Skeletal muscle satellite cell (primary cell): ENCODE data around the gene MEPCE. TPM values are rescaled to one million over a fixed set of nuclear protein-coding genes. Genes with fewer than 3 reads are reported as not detected.
"Not testable (repeated sequence)": the region's sequence is repeated elsewhere in the genome, so short reads cannot be mapped to it uniquely, and the experiment has no call there.

ENCODE experiments used
- H3K27me3 ChIP-seq: 2 replicates; pipeline ENCODE4 v1.7.0; 2013; ENCODE audit warnings: low read length; ENCODE audit not compliant: control insufficient read depth, insufficient read depth
- H3K36me3 ChIP-seq: 2 replicates; pipeline ENCODE4 v1.7.0; 2013; ENCODE audit warnings: mild to moderate bottlenecking, control low read depth, low read length; ENCODE audit not compliant: insufficient read depth
- H3K4me1 ChIP-seq: 2 replicates; pipeline ENCODE4 v1.7.0; 2013; ENCODE audit warnings: low read length; ENCODE audit not compliant: control insufficient read depth, insufficient read depth
- H3K4me2 ChIP-seq: 2 replicates; pipeline ENCODE4 v1.7.0; 2013; ENCODE audit warnings: mild to moderate bottlenecking, low read length
- H3K4me3 ChIP-seq: 2 replicates; pipeline ENCODE4 v1.7.0; 2013; ENCODE audit warnings: low read length
- H3K9ac ChIP-seq: 2 replicates; pipeline ENCODE4 v1.7.0; 2013; ENCODE audit warnings: mild to moderate bottlenecking, low read depth, low read length, moderate library complexity
- H3K9me3 ChIP-seq: replicated peaks from 2 replicates; pipeline ENCODE4 v1.7.0; 2013; ENCODE audit warnings: mild to moderate bottlenecking, control low read depth, low read length
- total RNA-seq: library from RNA; depleted of rRNA; stranded (reverse); fragments of >200 nt; gene quantifications from 2 replicates; pipeline ENCODE4 v1.2.3, GENCODE V29; 2012; rRNA removed

MEPCE gene
- total RNA-seq = 26.6 and 40.6 TPM in 2 replicates

GRCh38 chr7:100429637-100430492, at the start of gene MEPCE:
Gene MEPCE, plus strand, starts transcription at chr7:100429831. Its CDS starts 188 bp downstream, at chr7:100430019.
- peak within 1 kb of the TSS; percentile 99 for H3K9ac ChIP-seq
- H3K9me3 ChIP-seq = no peaks in the 10 kb centered on the region
- peak within 1 kb of the TSS; percentile 98 for H3K4me2 ChIP-seq
- peak within 1 kb of the TSS; percentile 90 for H3K4me3 ChIP-seq
- H3K27me3 ChIP-seq = no peaks in the 10 kb centered on the region
- H3K4me1 ChIP-seq = peaks cover 33% of the 10 kb centered on the region
- H3K36me3 ChIP-seq = peaks cover 44% of the 10 kb centered on the region

- Histone ChIP-seq H3K36me3 (no peaks in the 10 kb centered on the region), H3K9ac (no peak overlapping the region), H3K4me2 (no peak overlapping the region), H3K4me1 (no peaks in the 10 kb centered on the region), H3K9me3 (no peaks in the 10 kb centered on the region), H3K4me3 (no peak overlapping the region), H3K27me3 (peaks cover 13% of the 10 kb centered on the region)
These were observed 49.4 kb upstream of the MEPCE start for GRCh38 chr7:100380196-100380595.

- H3K4me2 ChIP-seq, H3K36me3 ChIP-seq, H3K9ac ChIP-seq, H3K9me3 ChIP-seq, H3K4me3 ChIP-seq, H3K4me1 ChIP-seq: not testable (repeated sequence)
- H3K27me3 ChIP-seq = peaks cover 18% of the 10 kb centered on the region
These were observed 47.9 kb upstream of the MEPCE start for GRCh38 chr7:100381531-100382233.

DNA sequence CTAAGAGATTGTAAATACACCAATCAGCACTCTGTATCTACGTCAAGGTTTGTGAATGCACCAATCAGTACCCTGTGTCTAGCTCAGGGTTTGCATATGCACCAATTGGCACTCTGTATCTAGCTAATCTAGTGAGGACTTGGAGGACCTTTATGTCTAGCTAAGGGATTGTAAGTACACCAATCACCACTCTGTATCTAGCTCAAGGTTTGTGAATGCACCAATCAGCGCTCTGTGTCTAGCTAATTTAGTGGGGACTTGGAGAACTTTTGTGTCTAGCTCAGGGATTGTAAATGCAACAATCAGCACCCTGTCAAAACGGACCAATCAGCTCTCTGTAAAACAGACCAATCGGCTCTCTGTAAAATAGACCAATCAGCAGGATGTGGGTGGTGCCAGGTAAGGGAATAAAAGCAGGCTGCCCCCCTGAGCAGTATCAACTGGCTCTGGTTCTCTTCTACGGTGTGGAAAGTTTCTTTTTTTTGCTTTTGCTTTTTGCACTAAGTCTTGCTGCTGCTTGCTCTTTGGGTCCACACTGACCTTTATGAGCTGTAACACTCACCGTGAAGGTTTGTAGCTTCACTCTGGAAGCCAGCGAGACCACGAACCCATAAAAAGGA, 47.3 kb upstream of the MEPCE start:
- not testable (repeated sequence) for H3K4me1 ChIP-seq, H3K36me3 ChIP-seq, H3K9ac ChIP-seq, H3K4me3 ChIP-seq, H3K4me2 ChIP-seq, H3K9me3 ChIP-seq
- peaks cover 19% of the 10 kb centered on the region for H3K27me3 ChIP-seq

DNA sequence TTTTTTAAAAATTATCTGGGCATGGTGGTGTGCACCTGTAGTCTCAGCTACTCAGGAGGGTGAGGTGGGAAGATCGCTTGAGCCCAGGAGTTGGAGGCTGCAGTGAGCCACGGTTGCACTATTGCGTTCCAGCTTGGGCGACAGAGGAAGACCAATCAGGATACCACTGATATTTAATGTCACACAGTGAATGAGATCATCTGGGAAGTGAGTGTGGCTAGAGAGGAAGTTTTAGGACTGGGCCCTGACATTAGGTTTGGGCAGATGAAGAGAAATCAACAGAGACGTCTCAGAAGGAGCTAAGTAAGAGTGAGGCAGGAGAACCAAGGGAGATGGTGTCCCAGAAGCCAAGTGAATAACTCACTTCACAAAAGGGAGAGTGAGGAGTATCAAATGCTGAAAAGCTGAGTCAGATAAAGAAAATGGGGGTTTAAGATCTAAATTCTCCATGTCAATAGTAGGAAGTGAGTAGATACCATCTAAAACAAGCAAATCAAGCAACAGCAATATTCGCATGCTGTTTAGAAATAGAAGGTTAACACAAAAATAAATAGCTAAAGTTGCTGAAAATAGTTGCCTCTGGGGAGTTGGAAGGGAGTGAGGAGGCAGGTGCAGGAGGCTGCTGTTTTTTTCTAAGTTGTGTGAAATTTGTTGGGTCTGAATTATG, 44.9 kb upstream of the MEPCE start:
- H3K4me2 ChIP-seq = no peak overlapping the region
- no peak overlapping the region for H3K4me3 ChIP-seq
- H3K4me1 ChIP-seq = no peaks in the 10 kb centered on the region
- H3K9ac ChIP-seq = no peak overlapping the region
- H3K9me3 ChIP-seq = no peaks in the 10 kb centered on the region
- peaks cover 36% of the 10 kb centered on the region for H3K27me3 ChIP-seq
- no peaks in the 10 kb centered on the region for H3K36me3 ChIP-seq

DNA sequence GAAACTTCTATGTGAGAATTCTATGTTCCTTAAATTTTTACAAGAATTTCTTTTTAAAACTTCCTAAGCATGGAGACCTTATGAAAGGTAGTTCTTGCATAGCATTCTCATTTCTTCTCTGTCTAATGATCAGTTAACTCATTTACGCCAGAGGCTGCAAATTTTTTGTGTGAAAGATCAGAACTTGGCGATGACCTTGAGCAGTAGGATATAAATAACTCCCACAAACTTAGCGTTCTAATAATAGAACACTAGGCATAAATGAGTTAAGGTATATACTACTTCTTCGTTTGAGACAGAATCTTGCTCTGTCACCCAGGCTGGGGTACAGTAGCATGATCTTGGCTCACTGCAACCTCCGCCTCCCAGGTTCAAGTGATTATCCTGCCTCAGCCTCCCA, 42.7 kb upstream of the MEPCE start:
- no peaks in the 10 kb centered on the region for H3K4me1 ChIP-seq
- no peaks in the 10 kb centered on the region for H3K36me3 ChIP-seq
- H3K4me3 ChIP-seq = no peak overlapping the region
- no peak overlapping the region for H3K4me2 ChIP-seq
- H3K9me3 ChIP-seq = no peaks in the 10 kb centered on the region
- no peak overlapping the region for H3K9ac ChIP-seq
- H3K27me3 ChIP-seq = peaks cover 49% of the 10 kb centered on the region

DNA sequence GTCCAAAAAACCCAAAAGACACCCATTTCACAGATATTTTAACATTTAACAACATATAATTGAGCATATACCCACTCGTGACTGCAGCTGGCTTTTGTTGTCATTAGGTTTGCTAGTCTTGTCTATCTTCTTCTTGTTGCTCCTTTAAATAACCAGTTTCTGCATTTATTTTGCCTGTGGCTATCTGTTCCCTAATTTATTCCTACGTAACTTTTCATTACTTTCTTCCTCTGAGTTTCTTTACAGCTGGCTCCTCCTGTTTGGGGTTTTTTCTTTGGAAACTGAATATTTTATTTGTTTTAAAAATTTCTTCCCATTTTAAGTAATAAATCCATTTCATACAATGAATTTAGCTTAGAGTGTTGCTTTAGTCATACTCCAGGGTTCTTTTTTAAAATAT, 41.9 kb upstream of the MEPCE start:
- Histone ChIP-seq H3K9ac (no peak overlapping the region), H3K36me3 (no peaks in the 10 kb centered on the region), H3K27me3 (peaks cover 54% of the 10 kb centered on the region), H3K9me3 (no peaks in the 10 kb centered on the region), H3K4me2 (no peak overlapping the region), H3K4me1 (no peaks in the 10 kb centered on the region), H3K4me3 (no peak overlapping the region)

GRCh38 chr7:100389437-100390088, 40.1 kb upstream of the MEPCE start:
- no peak overlapping the region for H3K9ac ChIP-seq
- H3K4me3 ChIP-seq = no peak overlapping the region
- H3K9me3 ChIP-seq = no peaks in the 10 kb centered on the region
- peaks cover 59% of the 10 kb centered on the region for H3K27me3 ChIP-seq
- no peaks in the 10 kb centered on the region for H3K4me1 ChIP-seq
- H3K36me3 ChIP-seq = no peaks in the 10 kb centered on the region
- no peak overlapping the region for H3K4me2 ChIP-seq

GRCh38 chr7:100390286-100391009, 39.2 kb upstream of the MEPCE start:
- Histone ChIP-seq H3K4me3 (no peak overlapping the region), H3K4me2 (no peak overlapping the region), H3K27me3 (peaks cover 56% of the 10 kb centered on the region), H3K4me1 (no peaks in the 10 kb centered on the region), H3K9me3 (no peaks in the 10 kb centered on the region), H3K36me3 (no peaks in the 10 kb centered on the region), H3K9ac (no peak overlapping the region)

GRCh38 chr7:100393233-100393905, 36.3 kb upstream of the MEPCE start:
- Histone ChIP-seq H3K4me2 (no peak overlapping the region), H3K4me3 (no peak overlapping the region), H3K4me1 (no peaks in the 10 kb centered on the region), H3K27me3 (peaks cover 51% of the 10 kb centered on the region), H3K9me3 (no peaks in the 10 kb centered on the region), H3K36me3 (no peaks in the 10 kb centered on the region), H3K9ac (no peak overlapping the region)
